Choroid plexus epithelial cell (primary cell): Measurements from ENCODE around the gene SMPD1.

Experiments
- DNase-seq: peaks from one replicate; pipeline ENCODE4 v3.0.0-alpha.2; 2010; ENCODE audit warnings: low read depth
- H3K4me3 ChIP-seq: 2 replicates; pipeline ENCODE4 v1.5.1; 2011; ENCODE audit warnings: low read depth, mild to moderate bottlenecking, control low read depth, low read length, moderate library complexity
- CTCF ChIP-seq: conservative IDR thresholded peaks from 2 replicates; pipeline ENCODE4 v1.5.1; 2011; ENCODE audit warnings: low read depth, mild to moderate bottlenecking, control low read depth, inconsistent platforms, low read length, moderate library complexity

SMPD1 gene

GRCh38 chr11:6354651-6355485, 35.4 kb upstream of the SMPD1 start:
- DNase-seq, result no peak

GRCh38 chr11:6356503-6357055, 33.7 kb upstream of the SMPD1 start:
- no peak for DNase-seq
- TF ChIP-seq CTCF, result no peak
- H3K4me3 ChIP-seq, result no peak overlapping the region

More at GRCh38 chr11:6354651-6355485, 35.4 kb upstream of the SMPD1 start:
- no peak overlapping the region for H3K4me3 ChIP-seq
- TF ChIP-seq CTCF, result no peak

GRCh38 chr11:6357222-6357621, 33.1 kb upstream of the SMPD1 start:
- DNase-seq, result peak; percentile 80
- H3K4me3 ChIP-seq, result no peak overlapping the region
- no peak for TF ChIP-seq CTCF

DNA sequence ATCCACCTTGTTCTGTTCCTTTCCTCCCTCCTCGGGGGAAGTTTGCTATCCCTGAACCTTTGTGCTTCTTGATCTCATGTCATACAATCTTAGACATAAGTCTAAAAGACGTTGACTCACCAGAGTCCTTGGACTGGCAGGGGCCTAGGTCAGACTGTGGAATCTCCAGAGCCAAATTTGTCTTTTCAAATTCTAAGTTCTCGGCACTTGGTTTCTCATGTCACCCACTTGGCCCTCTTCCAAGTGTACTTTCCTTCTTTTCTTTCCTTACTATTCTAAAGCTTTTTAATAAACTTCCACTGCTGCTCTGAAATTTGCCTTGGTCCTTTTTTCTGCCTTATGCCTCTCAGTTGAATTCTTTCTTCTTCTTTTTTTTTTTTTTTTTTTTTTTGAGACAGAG, 30.1 kb upstream of the SMPD1 start:
- no peak for TF ChIP-seq CTCF
- DNase-seq, result peak; percentile 23
- H3K4me3 ChIP-seq, result no peak overlapping the region

DNA sequence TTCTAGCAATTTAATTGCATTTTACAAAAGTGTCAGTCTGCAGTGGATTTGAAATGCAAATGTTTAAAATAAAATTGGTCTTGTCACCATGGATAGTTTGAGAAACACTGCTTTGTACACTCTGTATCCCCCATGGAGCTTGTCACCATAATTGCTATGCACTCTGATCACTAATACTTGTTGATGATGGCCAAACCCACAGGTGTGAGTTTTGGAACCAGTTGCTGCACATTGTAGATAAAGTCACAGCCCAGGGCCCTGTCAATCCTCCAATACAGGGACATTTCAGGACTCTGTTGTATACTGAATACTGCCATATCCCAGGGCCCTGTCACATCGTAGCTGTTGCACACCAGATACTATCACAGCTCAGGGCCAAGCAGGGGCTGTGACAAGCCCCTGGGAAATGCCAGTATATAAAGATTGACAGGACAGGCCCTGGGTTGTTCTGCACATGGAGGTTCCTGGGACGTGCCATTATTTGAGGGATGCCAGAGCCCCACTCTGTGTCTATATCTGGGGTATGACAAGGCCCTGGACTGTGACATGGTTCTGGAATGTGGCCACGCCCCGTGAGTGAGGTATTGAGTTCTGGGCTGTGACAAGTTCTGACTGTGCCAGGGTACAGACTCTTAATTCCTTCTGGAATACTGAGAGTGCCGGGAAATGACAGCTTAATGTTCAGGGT, 27.9 kb upstream of the SMPD1 start:
- no peak for TF ChIP-seq CTCF
- no peak for DNase-seq
- H3K4me3 ChIP-seq, result no peak overlapping the region

DNA sequence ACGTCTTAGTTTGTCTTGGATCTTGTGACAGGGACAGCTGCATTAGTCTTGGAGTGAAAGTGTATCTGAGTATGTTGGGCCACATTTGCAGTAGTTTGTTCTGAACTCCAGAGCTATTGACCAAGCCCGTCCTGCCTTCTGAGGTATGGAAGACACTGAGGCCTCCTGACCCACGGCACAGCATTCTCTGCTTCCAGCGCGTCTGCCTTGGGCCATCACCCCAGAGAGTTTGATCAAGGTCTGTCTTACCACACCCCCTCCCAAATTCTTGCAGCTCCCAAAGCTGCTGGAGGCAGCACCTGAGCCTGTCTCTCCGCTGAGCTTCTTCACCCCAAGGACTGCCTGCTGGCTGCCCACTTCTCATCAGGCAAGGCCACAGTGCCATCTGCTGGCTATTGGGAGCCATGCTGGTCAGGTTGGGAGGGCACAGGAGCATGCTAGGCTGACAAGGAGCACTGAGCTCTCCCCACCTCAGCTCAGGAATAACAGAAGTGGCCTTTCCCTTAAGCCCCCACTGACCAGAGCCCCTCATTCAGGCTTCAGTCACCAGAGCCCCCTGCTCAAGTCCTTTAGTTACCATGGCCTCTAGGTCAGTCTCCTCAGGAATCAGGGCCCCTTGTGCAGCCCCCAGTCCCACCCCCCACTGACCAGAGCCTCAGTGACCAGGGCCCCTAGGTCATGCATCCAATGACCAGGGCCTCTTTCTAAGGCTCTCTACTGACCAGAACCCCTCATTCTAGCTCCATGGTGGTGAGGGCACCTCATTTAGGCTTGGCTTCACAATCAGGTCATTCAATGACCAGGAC, 27.2 kb upstream of the SMPD1 start:
- peak; percentile 91 for DNase-seq
- peak; percentile 98 for TF ChIP-seq CTCF

More for the DNA sequence above, 27.2 kb upstream of the SMPD1 start:
- no peak overlapping the region for H3K4me3 ChIP-seq
